ENCODE results near the gene BBS7.

Gene BBS7

GRCh38 chr4:121819216-121819965, 50.9 kb downstream of the BBS7 start:
- H3K27me3 Mint-ChIP-seq, result no peaks in the 10 kb centered on the region
- no peaks in the 10 kb centered on the region for H3K9me3 Mint-ChIP-seq
- peaks cover 9% of the 10 kb centered on the region for H3K4me1 Mint-ChIP-seq
- DNase-seq (ENCODE audit: low spot score in 2 of 2) (no peak), ATAC-seq (ENCODE audit: low read depth) (no peak)
- H3K36me3 Mint-ChIP-seq, result peaks cover 3% of the 10 kb centered on the region
- H3K4me3 Mint-ChIP-seq, result no peak overlapping the region
- no peak overlapping the region for H3K27ac Mint-ChIP-seq

- no peaks in the 10 kb centered on the region for H3K9me3 Mint-ChIP-seq
Measured at GRCh38 chr4:121818215-121818614, 52.1 kb downstream of the BBS7 start.

GRCh38 chr4:121817701-121818100, 52.6 kb downstream of the BBS7 start:
- no peak for ATAC-seq (ENCODE audit: low read depth)
- DNase-seq (ENCODE audit: low spot score in 2 of 2), result no peak
- no peak overlapping the region for H3K4me3 Mint-ChIP-seq
- no peaks in the 10 kb centered on the region for H3K9me3 Mint-ChIP-seq
- no peaks in the 10 kb centered on the region for H3K27me3 Mint-ChIP-seq
- H3K27ac Mint-ChIP-seq, result peak overlapping the region; percentile 45
- peaks cover 11% of the 10 kb centered on the region for H3K36me3 Mint-ChIP-seq
- peaks cover 1% of the 10 kb centered on the region for H3K4me1 Mint-ChIP-seq

More at GRCh38 chr4:121818215-121818614, 52.1 kb downstream of the BBS7 start:
- H3K4me1 Mint-ChIP-seq, result peaks cover 7% of the 10 kb centered on the region
- peaks cover 8% of the 10 kb centered on the region for H3K36me3 Mint-ChIP-seq
- DNase-seq (ENCODE audit: low spot score in 2 of 2) (no peak), ATAC-seq (ENCODE audit: low read depth) (no peak)
- no peaks in the 10 kb centered on the region for H3K27me3 Mint-ChIP-seq
- H3K27ac Mint-ChIP-seq, result peak overlapping the region; percentile 29
- H3K4me3 Mint-ChIP-seq, result no peak overlapping the region

GRCh38 chr4:121817006-121817405, 53.3 kb downstream of the BBS7 start:
- Mint-ChIP-seq H3K36me3 (peaks cover 11% of the 10 kb centered on the region), H3K4me3 (no peak overlapping the region), H3K27ac (no peak overlapping the region), H3K27me3 (no peaks in the 10 kb centered on the region), H3K4me1 (no peaks in the 10 kb centered on the region), H3K9me3 (no peaks in the 10 kb centered on the region)
- no peak for ATAC-seq (ENCODE audit: low read depth)
- DNase-seq (ENCODE audit: low spot score in 2 of 2), result no peak

GRCh38 chr4:121814756-121815155, 55.5 kb downstream of the BBS7 start:
- DNase-seq (ENCODE audit: low spot score in 2 of 2), result no peak
- Mint-ChIP-seq H3K4me1 (no peaks in the 10 kb centered on the region), H3K36me3 (peaks cover 15% of the 10 kb centered on the region), H3K9me3 (no peaks in the 10 kb centered on the region), H3K27me3 (no peaks in the 10 kb centered on the region), H3K27ac (no peak overlapping the region), H3K4me3 (no peak overlapping the region)
- ATAC-seq (ENCODE audit: low read depth), result no peak

- no peaks in the 10 kb centered on the region for H3K4me1 Mint-ChIP-seq
- no peak for ATAC-seq (ENCODE audit: low read depth)
- no peaks in the 10 kb centered on the region for H3K9me3 Mint-ChIP-seq
- H3K4me3 Mint-ChIP-seq, result no peak overlapping the region
- DNase-seq (ENCODE audit: low spot score in 2 of 2), result no peak
- H3K36me3 Mint-ChIP-seq, result peaks cover 15% of the 10 kb centered on the region
- no peaks in the 10 kb centered on the region for H3K27me3 Mint-ChIP-seq
- H3K27ac Mint-ChIP-seq, result no peak overlapping the region
Measured at GRCh38 chr4:121811122-121811521, 59.2 kb downstream of the BBS7 start.

GRCh38 chr4:121806411-121806810, 63.9 kb downstream of the BBS7 start:
- Mint-ChIP-seq H3K4me3 (no peak overlapping the region), H3K4me1 (peaks cover 9% of the 10 kb centered on the region), H3K27me3 (no peaks in the 10 kb centered on the region), H3K36me3 (peaks cover 13% of the 10 kb centered on the region), H3K9me3 (no peaks in the 10 kb centered on the region), H3K27ac (no peak overlapping the region)
- DNase-seq (ENCODE audit: low spot score in 2 of 2) (no peak), ATAC-seq (ENCODE audit: low read depth) (no peak)

GRCh38 chr4:121801715-121802075, 68.6 kb downstream of the BBS7 start:
- H3K27ac Mint-ChIP-seq, result peak overlapping the region; percentile 98
- no peaks in the 10 kb centered on the region for H3K9me3 Mint-ChIP-seq

GRCh38 chr4:121800961-121801714, 69.1 kb downstream of the BBS7 start, which contains the start of gene EXOSC9:
EXOSC9 (plus strand) TSS chr4:121801323; CDS start chr4:121801425, 102 bp downstream.
- no peaks in the 10 kb centered on the region for H3K27me3 Mint-ChIP-seq

More at GRCh38 chr4:121801715-121802075, 68.6 kb downstream of the BBS7 start:
- Mint-ChIP-seq H3K36me3 (peaks cover 8% of the 10 kb centered on the region), H3K27me3 (no peaks in the 10 kb centered on the region), H3K4me3 (peak overlapping the region; percentile 93), H3K4me1 (peaks cover 20% of the 10 kb centered on the region)
- no peak for ATAC-seq (ENCODE audit: low read depth)
- no peak for DNase-seq (ENCODE audit: low spot score in 2 of 2)

GRCh38 chr4:121800638-121800960, 69.7 kb downstream of the BBS7 start:
- peak; percentile 36 for ATAC-seq (ENCODE audit: low read depth)
- peaks cover 8% of the 10 kb centered on the region for H3K36me3 Mint-ChIP-seq
- no peaks in the 10 kb centered on the region for H3K9me3 Mint-ChIP-seq
- H3K27me3 Mint-ChIP-seq, result no peaks in the 10 kb centered on the region
- no peak for DNase-seq (ENCODE audit: low spot score in 2 of 2)
- H3K4me1 Mint-ChIP-seq, result peaks cover 22% of the 10 kb centered on the region
- peak overlapping the region; percentile 93 for H3K4me3 Mint-ChIP-seq
- H3K27ac Mint-ChIP-seq, result peak overlapping the region; percentile 98

More at GRCh38 chr4:121800961-121801714, 69.1 kb downstream of the BBS7 start, which contains the start of gene EXOSC9:
- peak; percentile 96 to 99 for DNase-seq (ENCODE audit: low spot score in 2 of 2)
- peaks cover 20% of the 10 kb centered on the region for H3K4me1 Mint-ChIP-seq
- peak; percentile 77 for ATAC-seq (ENCODE audit: low read depth)
- peak within 1 kb of the TSS; percentile 93 for H3K4me3 Mint-ChIP-seq
- H3K27ac Mint-ChIP-seq, result peak within 1 kb of the TSS; percentile 98
- peaks cover 8% of the 10 kb centered on the region for H3K36me3 Mint-ChIP-seq
- H3K9me3 Mint-ChIP-seq, result no peaks in the 10 kb centered on the region

GRCh38 chr4:121799867-121800501, 70.3 kb downstream of the BBS7 start:
- DNase-seq (ENCODE audit: low spot score in 2 of 2) (no peak), ATAC-seq (ENCODE audit: low read depth) (no peak)
- Mint-ChIP-seq H3K4me3 (no peak overlapping the region), H3K9me3 (no peaks in the 10 kb centered on the region), H3K27ac (peak overlapping the region; percentile 98), H3K4me1 (peaks cover 25% of the 10 kb centered on the region), H3K36me3 (peaks cover 4% of the 10 kb centered on the region), H3K27me3 (no peaks in the 10 kb centered on the region)

- H3K4me1 Mint-ChIP-seq, result peaks cover 25% of the 10 kb centered on the region
- ATAC-seq (ENCODE audit: low read depth) (no peak), DNase-seq (ENCODE audit: low spot score in 2 of 2) (no peak)
- peaks cover 1% of the 10 kb centered on the region for H3K27me3 Mint-ChIP-seq
- H3K4me3 Mint-ChIP-seq, result no peak overlapping the region
- H3K27ac Mint-ChIP-seq, result peak overlapping the region; percentile 28
- H3K36me3 Mint-ChIP-seq, result no peaks in the 10 kb centered on the region
- H3K9me3 Mint-ChIP-seq, result no peaks in the 10 kb centered on the region
Measured at GRCh38 chr4:121799208-121799823, 71.0 kb downstream of the BBS7 start.

GRCh38 chr4:121796283-121796682, 74.0 kb downstream of the BBS7 start:
- ATAC-seq (ENCODE audit: low read depth) (no peak), DNase-seq (ENCODE audit: low spot score in 2 of 2) (no peak)
- peaks cover 1% of the 10 kb centered on the region for H3K27me3 Mint-ChIP-seq
- H3K4me3 Mint-ChIP-seq, result no peak overlapping the region
- H3K36me3 Mint-ChIP-seq, result no peaks in the 10 kb centered on the region
- H3K4me1 Mint-ChIP-seq, result peaks cover 15% of the 10 kb centered on the region
- no peaks in the 10 kb centered on the region for H3K9me3 Mint-ChIP-seq
- H3K27ac Mint-ChIP-seq, result no peak overlapping the region

Data from memory B cell (primary cell).